Esophagus squamous epithelium (tissue), 5 donors: ENCODE data around the gene EMP1. TPM values are rescaled to one million over a fixed set of nuclear protein-coding genes. Genes with fewer than 3 reads are reported as not detected.
A peak's percentile ranks its signal among the peaks of the same experiment; 100 is the strongest.

Experiments
- DNase-seq: peaks from one replicate; lab custom pipeline; 2025; lab: John Stamatoyannopoulos, UW
- H3K27ac ChIP-seq, 4 donors: fragments of 200-600 bp; sonication (generic); one replicate each; pipeline ENCODE4 v1.5.1; 2016 to 2019; ENCODE audit warnings: mild to moderate bottlenecking in 1 of 4
- H3K27me3 ChIP-seq, 4 donors: fragments of 200-600 bp; sonication (generic); 1 replicate in 3 of 4; 2 replicates in 1 of 4; pipeline versions ENCODE4 v1.5.1 to v1.6.0; 2017 to 2021; ENCODE audit warnings: antibody characterized with exemption in 1 of 4
- H3K36me3 ChIP-seq, 3 donors: fragments of 200-600 bp; sonication (generic); one replicate each; pipeline ENCODE4 v1.5.1; 2016 to 2019
- H3K4me1 ChIP-seq, 3 donors: fragments of 200-600 bp; sonication (generic); one replicate each; pipeline ENCODE4 v1.5.1; 2017 to 2019
- H3K4me3 ChIP-seq, 4 donors: fragments of 200-600 bp; sonication (generic); 1 replicate in 3 of 4; 2 replicates in 1 of 4; pipeline ENCODE4 v1.5.1; 2016 to 2019; ENCODE audit warnings: mild to moderate bottlenecking in 2 of 4, moderate library complexity in 1 of 4
- H3K9me3 ChIP-seq, 3 donors: fragments of 200-600 bp; sonication (generic); one replicate each; pipeline ENCODE4 v1.5.1; 2016 to 2019
- CTCF ChIP-seq, 6 experiments: fragments of 450-650 bp in 4 of 6; fragments of 200-600 bp in 2 of 6; sonication (generic) in 2 of 6; IDR thresholded peaks; one replicate each; pipeline ENCODE4 v1.5.1; 2016 to 2019; ENCODE audit warnings: antibody characterized with exemption in 6 of 6, mild to moderate bottlenecking in 4 of 6, moderate library complexity in 4 of 6
- POLR2A ChIP-seq, 4 donors: fragments of 450-650 bp; IDR thresholded peaks; one replicate each; pipeline ENCODE4 v1.6.1; 2017; ENCODE audit warnings: antibody characterized with exemption in 4 of 4, mild to moderate bottlenecking in 4 of 4, moderate library complexity in 3 of 4
- whole genome bisulfite sequencing, 2 donors: methylation state at CpG; one replicate each; pipeline ENCODE4 v1.1.5; 2018; 5-methylcytosine and 5-hydroxymethylcytosine counted together
- intact Hi-C: fragments of 100-400 bp; cut with DNase I; formaldehyde crosslinking; loops from one replicate; pipeline ENCODE4 v1.15.0; 2022
- total RNA-seq, 4 donors: library from RNA; depleted of rRNA; stranded (reverse); fragments of >200 nt; gene quantifications; one replicate each; pipeline ENCODE4 v1.1.0, GENCODE V29; 2016
- donor health status: DM: yes; HTN: yes; CAD: no.

Gene EMP1
- total RNA-seq, 4 donors from 2014 or later, result 2,742 to 8,541 (median 3,206) TPM

GRCh38 chr12:13195250-13195649 lies 1.3 kb upstream of the EMP1 start:
- no peaks in the 10 kb centered on the region for H3K27me3 ChIP-seq
- no peaks in the 10 kb centered on the region for H3K9me3 ChIP-seq
- WGBS, 2 donors, result 47 to 53% methylated on average over 4 of the region's 4 CpGs
- intact Hi-C loops, result no loop called here
- H3K4me3 ChIP-seq, result peak overlapping the region in 1 of 4 donors; percentile 54
- H3K36me3 ChIP-seq, result peaks cover 0 to 11% (median 0%) of the 10 kb centered on the region in 3 donors
- no peak for DNase-seq
- H3K27ac ChIP-seq, result peak overlapping the region; percentile 90 to 97 (median 91)
- no peak for TF ChIP-seq CTCF (IDR thresholded peaks at IDR 0.05)
- no peak for TF ChIP-seq POLR2A (IDR thresholded peaks at IDR 0.05)
- H3K4me1 ChIP-seq, result peaks cover 17 to 63% (median 40%) of the 10 kb centered on the region in 3 donors

GRCh38 chr12:13195785-13196129 lies 769 bp upstream of the EMP1 start:
- H3K4me3 ChIP-seq, result peak overlapping the region in 3 of 4 donors; percentile 27 to 65 (median 54)
- intact Hi-C loops, result no loop called here
- peak overlapping the region; percentile 90 to 97 (median 91) for H3K27ac ChIP-seq
- H3K36me3 ChIP-seq, result peaks cover 0 to 16% (median 0%) of the 10 kb centered on the region in 3 donors
- 0% methylated on average over 1 of the region's 1 CpG; no CpG with 5 or more reads in 1 of the 2 donors for WGBS, 2 donors
- TF ChIP-seq POLR2A (IDR thresholded peaks at IDR 0.05), result no peak
- TF ChIP-seq CTCF (IDR thresholded peaks at IDR 0.05), result no peak
- peaks cover 22 to 65% (median 45%) of the 10 kb centered on the region in 3 donors for H3K4me1 ChIP-seq
- no peaks in the 10 kb centered on the region for H3K9me3 ChIP-seq
- H3K27me3 ChIP-seq, result no peaks in the 10 kb centered on the region
- DNase-seq, result no peak

- DNase-seq, result no peak
- WGBS, 2 donors, result 6 to 27% methylated on average over 7 of the region's 7 CpGs
- H3K27me3 ChIP-seq, result no peaks in the 10 kb centered on the region
- H3K9me3 ChIP-seq, result no peaks in the 10 kb centered on the region
- peaks cover 35 to 78% (median 55%) of the 10 kb centered on the region in 3 donors for H3K4me1 ChIP-seq
- peak overlapping the region; percentile 90 to 97 (median 91) for H3K27ac ChIP-seq
- peak overlapping the region; percentile 43 to 65 (median 60) for H3K4me3 ChIP-seq
- intact Hi-C loops, result no loop called here
- no peak for TF ChIP-seq POLR2A (IDR thresholded peaks at IDR 0.05)
- TF ChIP-seq CTCF (IDR thresholded peaks at IDR 0.05), result no peak
- H3K36me3 ChIP-seq, result peaks cover 0 to 16% (median 0%) of the 10 kb centered on the region in 3 donors
These were observed 506 bp downstream of the EMP1 start for GRCh38 chr12:13197032-13197431.

- peak overlapping the region; percentile 43 to 65 (median 60) for H3K4me3 ChIP-seq
- peaks cover 0 to 16% (median 0%) of the 10 kb centered on the region in 3 donors for H3K36me3 ChIP-seq
- TF ChIP-seq POLR2A (IDR thresholded peaks at IDR 0.05) (no peak), CTCF (IDR thresholded peaks at IDR 0.05) (no peak)
- H3K4me1 ChIP-seq, result peaks cover 41 to 82% (median 61%) of the 10 kb centered on the region in 3 donors
- DNase-seq, result no peak
- no peaks in the 10 kb centered on the region for H3K27me3 ChIP-seq
- intact Hi-C loops, result no loop called here
- H3K9me3 ChIP-seq, result no peaks in the 10 kb centered on the region
- peak overlapping the region; percentile 90 to 97 (median 91) for H3K27ac ChIP-seq
- WGBS, 2 donors, result 19 to 24% methylated on average over 7 to 8 of the region's 9 CpGs
These were observed 1.1 kb downstream of the EMP1 start for GRCh38 chr12:13197526-13198143.

- DNase-seq, result no peak
- intact Hi-C loops, result no loop called here
- Histone ChIP-seq H3K4me3 (peak overlapping the region; percentile 43 to 65 (median 60)), H3K36me3 (peaks cover 0 to 18% (median 0%) of the 10 kb centered on the region in 3 donors), H3K9me3 (no peaks in the 10 kb centered on the region), H3K27ac (peak overlapping the region; percentile 90 to 97 (median 91)), H3K4me1 (peaks cover 42 to 82% (median 60%) of the 10 kb centered on the region in 3 donors), H3K27me3 (no peaks in the 10 kb centered on the region)
- TF ChIP-seq POLR2A (IDR thresholded peaks at IDR 0.05) (no peak), CTCF (IDR thresholded peaks at IDR 0.05) (no peak)
- WGBS, 2 donors, result 19 to 29% methylated on average over 4 of the region's 4 CpGs
These were observed 1.7 kb downstream of the EMP1 start for GRCh38 chr12:13198241-13198640.
